HepG2 (cell line): ENCODE results near the gene ENG.

Experiments used
- CHD2 ChIP-seq: IDR thresholded peaks from 2 replicates; pipeline ENCODE4 v1.6.1; 2011; ENCODE audit warnings: low read depth, low read length, improper control_type of control experiment
- FOXA3 ChIP-seq: IDR thresholded peaks from 2 replicates; pipeline ENCODE4 v1.6.1; 2016; ENCODE audit warnings: missing genetic modification reagents, missing compliant biosample characterization
- JARID2 ChIP-seq: sonication (generic); formaldehyde crosslinking; IDR thresholded peaks from 2 replicates; pipeline ENCODE4 v1.8.1; 2023; ENCODE audit warnings: missing genetic modification reagents, inconsistent platforms; ENCODE audit not compliant: insufficient replicate concordance
- NFE2L2 ChIP-seq: fragments of 150-350 bp; IDR thresholded peaks from 2 replicates; pipeline ENCODE4 v1.6.1; 2014; ENCODE audit warnings: low read length
- POLR2AphosphoS5 ChIP-seq: IDR thresholded peaks from 2 replicates; pipeline ENCODE4 v1.6.1; 2012; ENCODE audit warnings: low read depth, low read length
- SIX1 ChIP-seq: sonication (generic); formaldehyde crosslinking; IDR thresholded peaks from 2 replicates; pipeline ENCODE4 v1.4.0; 2020; ENCODE audit warnings: missing genetic modification reagents, borderline replicate concordance
- SMYD3 ChIP-seq: sonication (generic); formaldehyde crosslinking; IDR thresholded peaks from 2 replicates; pipeline ENCODE4 v1.8.1; 2023; ENCODE audit warnings: mild to moderate bottlenecking, missing genetic modification reagents
- SUZ12 ChIP-seq: fragments of 150-350 bp; IDR thresholded peaks from 2 replicates; pipeline ENCODE4 v1.6.1; 2014; ENCODE audit warnings: low read depth, low read length
- TF ChIP-seq, protein P1 (sequence below): sonication (generic); formaldehyde crosslinking; IDR thresholded peaks from 2 replicates; pipeline ENCODE4 v1.8.0; 2022; ENCODE audit warnings: mild to moderate bottlenecking, missing genetic modification reagents, moderate library complexity

DNA sequence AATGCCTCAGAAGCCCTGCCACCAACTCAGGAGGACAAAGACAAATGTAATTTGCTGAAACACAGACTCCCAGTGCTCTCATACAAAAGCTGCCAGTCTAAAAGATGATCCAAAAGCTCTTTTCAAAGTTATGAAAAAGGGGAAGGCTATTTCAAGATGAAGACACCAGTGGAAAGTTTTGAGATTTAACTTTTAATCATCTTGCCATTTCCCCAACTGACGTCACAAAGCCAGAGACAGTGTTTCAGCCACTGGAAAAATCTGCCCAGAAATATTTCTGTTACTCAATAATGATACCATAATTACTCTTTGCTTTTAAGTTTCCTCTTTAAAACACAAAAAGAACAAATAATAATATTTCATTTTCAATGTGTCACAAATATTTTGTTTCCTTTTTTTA is 20.9 kb downstream of the ENG start:
- TF ChIP-seq POLR2AphosphoS5, result no peak
- TF ChIP-seq CHD2, result no peak
- TF ChIP-seq SUZ12, result no peak
- no peak for TF ChIP-seq SIX1 (CRISPR knock-in tag)
- TF ChIP-seq, protein P1, sequence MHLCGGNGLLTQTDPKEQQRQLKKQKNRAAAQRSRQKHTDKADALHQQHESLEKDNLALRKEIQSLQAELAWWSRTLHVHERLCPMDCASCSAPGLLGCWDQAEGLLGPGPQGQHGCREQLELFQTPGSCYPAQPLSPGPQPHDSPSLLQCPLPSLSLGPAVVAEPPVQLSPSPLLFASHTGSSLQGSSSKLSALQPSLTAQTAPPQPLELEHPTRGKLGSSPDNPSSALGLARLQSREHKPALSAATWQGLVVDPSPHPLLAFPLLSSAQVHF, result no peak
- TF ChIP-seq SMYD3, result no peak
- TF ChIP-seq FOXA3 (CRISPR knock-in tag), result no peak
- no peak for TF ChIP-seq NFE2L2
- TF ChIP-seq JARID2 (CRISPR knock-in tag), result no peak
